Lower leg skin (tissue), 3 donors: ENCODE data around the gene SELENOV.

Experiments used
- CTCF ChIP-seq, 3 donors: fragments of 450-650 bp; IDR thresholded peaks; one replicate each; pipeline ENCODE4 v1.5.1; 2016; ENCODE audit warnings: antibody characterized with exemption in 3 of 3, mild to moderate bottlenecking in 3 of 3, moderate library complexity in 2 of 3
- POLR2A ChIP-seq, 2 donors: fragments of 450-650 bp; IDR thresholded peaks; one replicate each; pipeline ENCODE4 v1.6.1; 2016 to 2017; ENCODE audit warnings: antibody characterized with exemption in 2 of 2, mild to moderate bottlenecking in 1 of 2, moderate library complexity in 1 of 2

GRCh38 chr19:39475748-39476147 is 39.2 kb upstream of the SELENOV start:
- TF ChIP-seq CTCF (IDR thresholded peaks at IDR 0.05) (no peak), POLR2A (IDR thresholded peaks at IDR 0.05) (no peak)
